GM21381 (cell line): ENCODE results near the gene WDFY2.

Experiments
- ATAC-seq: cut with Tn5 transposase; IDR thresholded peaks from one replicate; pipeline ENCODE4 v1.9.1; 2021; ENCODE audit warnings: mild to moderate bottlenecking, moderate library complexity; ENCODE audit not compliant: unreplicated experiment

WDFY2 gene

DNA sequence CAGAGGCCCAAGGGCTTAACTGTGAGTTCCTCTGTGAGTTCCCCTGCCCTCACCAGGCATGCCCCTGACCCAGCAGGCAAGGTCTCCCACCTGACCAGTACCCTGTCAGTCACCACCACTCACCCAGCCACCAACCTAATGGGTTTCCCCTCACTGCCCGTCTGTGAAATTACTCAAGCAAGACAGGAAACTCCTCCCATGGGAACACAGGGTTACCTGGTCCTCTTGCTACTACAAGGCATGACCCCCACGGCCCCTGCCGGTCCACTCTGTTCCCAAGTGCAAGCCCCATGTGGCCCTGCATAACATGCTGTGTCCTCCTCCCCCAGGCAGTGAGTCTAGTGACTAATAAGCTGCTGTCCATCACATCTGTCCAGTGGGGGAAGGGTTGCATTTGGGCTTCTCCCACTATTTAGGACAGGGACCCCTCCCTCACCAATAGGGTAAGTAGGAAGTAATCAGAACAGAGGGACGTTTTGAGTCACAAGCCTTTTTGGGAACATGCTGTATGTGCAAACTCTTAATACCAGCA is 227.7 kb downstream of the WDFY2 start:
- ATAC-seq = no peak

DNA sequence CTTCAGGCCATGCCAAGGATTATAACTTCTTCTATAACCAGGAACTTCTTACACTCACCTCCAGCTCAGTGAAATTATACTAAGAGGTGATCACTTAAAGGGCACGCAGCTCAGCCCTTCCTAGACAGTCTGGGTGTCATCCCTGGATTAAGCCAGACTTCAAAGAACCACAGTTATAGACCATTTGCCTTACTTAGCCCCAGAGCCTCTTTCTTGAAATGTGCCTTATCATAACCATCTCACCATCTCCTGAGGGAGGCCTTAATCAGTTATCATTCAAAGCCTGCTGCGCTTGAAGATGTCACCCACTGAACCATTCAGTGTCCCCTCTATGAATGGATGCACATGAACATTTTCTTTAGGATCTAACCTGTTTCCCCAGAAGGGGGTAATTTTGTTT is 229.8 kb downstream of the WDFY2 start:
- no peak for ATAC-seq

DNA sequence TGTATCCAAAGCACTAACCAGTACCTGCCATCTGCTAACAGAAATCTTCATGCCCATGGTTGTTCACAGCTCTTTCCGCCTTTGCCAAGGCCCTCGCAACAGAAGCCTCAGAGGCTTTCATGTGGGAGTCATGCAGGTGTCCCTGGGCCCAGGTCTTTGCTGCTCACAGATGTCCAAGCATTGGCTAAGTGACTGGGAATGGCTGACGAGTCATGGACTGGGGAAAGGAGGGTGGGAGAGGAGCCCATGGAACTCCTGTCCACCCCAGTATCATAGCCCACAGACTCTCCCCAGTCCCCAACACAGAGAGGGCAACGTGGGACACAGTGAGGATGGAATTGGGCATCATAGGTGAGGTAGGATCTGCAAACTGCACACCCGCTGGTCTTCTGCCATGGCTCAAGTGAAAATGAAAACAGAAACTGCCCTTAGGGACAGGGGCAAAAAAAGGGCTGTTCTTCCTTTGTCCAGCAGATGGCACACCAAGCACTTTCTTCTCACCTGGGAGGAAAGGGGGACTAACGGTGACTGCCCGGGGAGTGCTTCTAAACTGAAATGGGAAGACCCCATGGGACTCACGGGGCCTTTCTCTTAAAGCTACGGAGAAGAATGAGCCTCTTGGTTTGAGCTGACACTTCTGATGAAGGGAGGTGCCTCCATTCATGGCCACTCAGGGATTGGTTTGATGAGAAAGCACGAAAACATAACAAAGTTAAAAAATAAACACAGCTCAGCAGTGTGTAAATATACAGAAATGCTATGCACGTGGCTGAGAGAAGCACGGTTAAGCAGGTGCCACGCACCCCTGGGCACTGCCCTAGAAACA is 230.8 kb downstream of the WDFY2 start:
- ATAC-seq = peak; percentile 75

DNA sequence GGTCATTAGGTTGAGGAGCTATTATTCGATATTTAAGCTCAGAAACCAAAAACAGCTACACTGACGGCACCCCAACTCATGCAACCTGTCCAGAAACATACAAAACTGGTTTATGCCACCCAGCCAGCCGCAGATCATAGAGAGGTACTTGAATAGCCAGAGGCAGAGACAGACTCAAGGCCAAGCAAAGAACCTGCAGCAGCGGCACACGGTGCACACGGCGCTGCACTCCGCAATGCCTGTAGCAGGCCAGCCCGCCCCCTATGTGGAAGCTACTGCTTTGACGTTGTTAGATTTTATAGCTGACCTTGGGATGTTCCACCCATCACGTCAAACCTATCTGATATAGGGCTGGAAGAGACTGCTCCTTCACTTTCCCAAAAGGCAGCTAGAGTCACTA is 231.6 kb downstream of the WDFY2 start:
- no peak for ATAC-seq

DNA sequence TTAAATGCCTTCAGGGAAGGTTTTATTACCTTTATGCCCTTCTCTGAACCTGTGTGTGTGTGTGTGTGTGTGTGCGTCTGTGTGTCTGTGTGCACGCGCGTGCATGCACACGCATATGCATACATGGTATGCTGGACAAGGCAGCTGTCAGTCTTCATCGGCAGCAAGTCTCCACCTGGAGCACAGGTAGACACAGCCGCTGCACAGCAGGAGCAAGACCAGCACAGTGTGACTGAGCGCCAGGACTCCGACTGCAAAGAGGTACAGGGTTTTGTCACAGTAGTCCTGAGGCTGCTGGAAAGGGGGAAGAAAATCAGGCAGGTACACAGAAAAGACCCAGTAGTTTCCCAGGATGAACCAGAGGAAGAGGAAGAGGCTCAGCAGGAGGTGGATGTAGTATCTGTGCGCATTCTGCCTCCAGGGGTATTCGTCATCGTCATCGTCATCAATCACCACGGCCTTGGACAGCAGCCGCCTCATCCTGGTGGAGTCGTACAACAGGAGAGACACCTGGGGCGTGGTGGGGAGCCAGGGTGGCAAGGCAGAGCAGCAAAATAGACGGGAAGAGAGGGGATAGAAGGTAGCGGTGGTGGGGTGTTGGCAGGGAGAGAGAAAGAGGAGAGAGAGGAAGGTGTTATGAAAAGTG is 232.5 kb downstream of the WDFY2 start:
- no peak for ATAC-seq
